ENCODE data around the gene UBE2H.
"Not testable (repeated sequence)": the region's sequence is repeated elsewhere in the genome, so short reads cannot be mapped to it uniquely, and the experiment has no call there.

Gene UBE2H

GRCh38 chr7:129841465-129841864, 111.3 kb downstream of the UBE2H start:
- DNase-seq, result no peak

GRCh38 chr7:129840757-129841156, 112.0 kb downstream of the UBE2H start:
- DNase-seq, result no peak

GRCh38 chr7:129836983-129837382, 115.8 kb downstream of the UBE2H start:
- no peak for DNase-seq

- DNase-seq, result no peak
These were observed 117.2 kb downstream of the UBE2H start for GRCh38 chr7:129835569-129835968.

GRCh38 chr7:129833353-129833752, 119.4 kb downstream of the UBE2H start:
- not testable (repeated sequence) for DNase-seq

- no peak for DNase-seq
These were observed 120.0 kb downstream of the UBE2H start for GRCh38 chr7:129832701-129833227.

GRCh38 chr7:129832282-129832681, 120.5 kb downstream of the UBE2H start:
- DNase-seq, result no peak

- no peak for DNase-seq
These were observed 121.2 kb downstream of the UBE2H start for GRCh38 chr7:129831424-129832058.

GRCh38 chr7:129830949-129831348, 121.8 kb downstream of the UBE2H start:
- DNase-seq, result no peak

GRCh38 chr7:129829737-129830631, 122.8 kb downstream of the UBE2H start:
- peak; percentile 76 for DNase-seq

- no peak for DNase-seq
These were observed 123.6 kb downstream of the UBE2H start for GRCh38 chr7:129828989-129829736.

- DNase-seq, result no peak
These were observed 124.5 kb downstream of the UBE2H start for GRCh38 chr7:129828078-129828762.

GRCh38 chr7:129827467-129827990, 125.2 kb downstream of the UBE2H start:
- no peak for DNase-seq

GRCh38 chr7:129826895-129827294, 125.9 kb downstream of the UBE2H start:
- not testable (repeated sequence) for DNase-seq

- peak; percentile 63 for DNase-seq
These were observed 127.4 kb downstream of the UBE2H start for GRCh38 chr7:129825209-129825970.

- DNase-seq, result peak; percentile 86
These were observed 128.2 kb downstream of the UBE2H start for GRCh38 chr7:129824291-129825208.

GRCh38 chr7:129823143-129823542, 129.6 kb downstream of the UBE2H start:
- DNase-seq, result not testable (repeated sequence)

- no peak for DNase-seq
These were observed 131.3 kb downstream of the UBE2H start for GRCh38 chr7:129821476-129821875.

- DNase-seq, result no peak
These were observed 136.0 kb downstream of the UBE2H start for GRCh38 chr7:129816742-129817141.

- no peak for DNase-seq
These were observed 144.9 kb downstream of the UBE2H start for GRCh38 chr7:129807863-129808262.

Measured in SHP77 treated with DMSO at 0.1 percent for 48 hours (cell line).